Measurements from ENCODE around the gene KCNJ18.
"Not testable (repeated sequence)": the region's sequence is repeated elsewhere in the genome, so short reads cannot be mapped to it uniquely, and the experiment has no call there.

Gene KCNJ18

DNA sequence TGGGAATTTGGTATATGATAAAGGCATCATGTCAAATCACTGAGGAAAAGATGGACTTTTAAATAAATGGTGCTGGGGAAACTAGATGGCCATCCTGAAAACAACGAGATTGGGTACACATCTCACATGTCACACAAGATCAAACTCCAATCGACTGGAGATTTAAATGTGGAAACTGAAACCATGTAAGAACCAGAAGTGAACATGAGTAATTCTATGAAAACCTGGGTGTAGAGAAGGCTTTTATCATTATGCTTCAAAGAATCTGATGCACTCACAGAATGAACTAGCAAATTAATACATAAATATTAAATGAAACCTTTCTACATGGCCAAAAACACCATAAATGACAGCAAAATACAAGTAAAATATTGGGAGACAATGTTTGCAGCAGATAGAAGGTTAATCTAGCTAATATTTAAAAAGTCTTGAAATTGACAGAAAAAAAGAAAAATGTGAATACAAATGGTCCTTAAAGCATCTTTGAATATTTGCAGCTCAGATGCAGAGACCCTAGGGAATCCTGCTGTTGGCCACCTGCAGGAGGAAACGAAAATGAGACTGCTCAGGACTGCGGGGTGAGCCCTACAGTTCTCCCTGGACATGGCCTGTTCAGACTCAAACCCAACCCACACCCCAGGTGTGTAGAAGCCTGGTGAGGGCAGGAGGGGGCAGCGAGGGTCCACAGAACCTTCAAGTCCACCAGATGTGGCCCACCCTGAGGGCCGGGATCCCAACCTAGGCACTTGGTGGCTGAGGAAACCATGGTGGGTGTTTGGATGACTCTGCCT lies 32.1 kb downstream of the KCNJ18 start:
- DNase-seq (ENCODE audit: low spot score), result not testable (repeated sequence)

DNA sequence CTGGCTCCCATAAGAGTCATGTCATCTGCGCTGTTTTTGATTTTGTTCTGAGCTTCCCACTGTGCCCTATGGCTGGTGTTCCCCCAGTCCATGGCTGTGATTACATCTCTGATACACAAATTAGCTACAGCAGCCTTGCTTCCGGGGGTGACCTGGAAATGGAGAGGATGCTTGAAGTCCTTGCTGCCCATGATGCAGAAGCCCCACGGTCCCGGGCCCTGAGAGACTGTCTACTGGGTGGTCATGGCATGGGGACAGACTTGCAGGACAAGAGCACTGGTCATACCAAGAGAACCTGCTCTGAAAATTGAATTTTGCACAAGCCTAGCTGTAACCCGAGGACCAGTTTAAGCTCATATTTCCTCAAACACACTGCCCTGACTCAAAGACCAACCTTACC lies 38.8 kb downstream of the KCNJ18 start:
- not testable (repeated sequence) for DNase-seq (ENCODE audit: low spot score)

DNA sequence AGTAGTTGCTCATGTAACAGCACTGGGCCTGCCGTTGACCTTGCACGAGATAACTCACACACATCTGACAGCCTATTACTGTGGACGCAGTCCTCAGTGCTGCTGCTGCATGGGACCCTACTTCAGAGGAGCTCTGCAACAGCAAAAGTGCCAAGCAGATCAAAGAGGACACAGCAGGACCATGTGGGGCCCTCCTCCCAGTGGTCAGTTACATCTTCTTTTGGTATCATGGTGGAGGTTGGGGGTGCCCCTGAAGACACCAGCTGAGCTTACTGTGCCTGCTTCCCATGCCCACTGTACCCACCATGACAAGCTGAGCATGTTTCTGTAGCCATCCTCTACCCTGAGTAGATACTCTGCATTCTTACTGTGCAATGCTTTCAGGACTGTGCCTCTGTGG lies 41.6 kb downstream of the KCNJ18 start:
- DNase-seq (ENCODE audit: low spot score), result not testable (repeated sequence)

DNA sequence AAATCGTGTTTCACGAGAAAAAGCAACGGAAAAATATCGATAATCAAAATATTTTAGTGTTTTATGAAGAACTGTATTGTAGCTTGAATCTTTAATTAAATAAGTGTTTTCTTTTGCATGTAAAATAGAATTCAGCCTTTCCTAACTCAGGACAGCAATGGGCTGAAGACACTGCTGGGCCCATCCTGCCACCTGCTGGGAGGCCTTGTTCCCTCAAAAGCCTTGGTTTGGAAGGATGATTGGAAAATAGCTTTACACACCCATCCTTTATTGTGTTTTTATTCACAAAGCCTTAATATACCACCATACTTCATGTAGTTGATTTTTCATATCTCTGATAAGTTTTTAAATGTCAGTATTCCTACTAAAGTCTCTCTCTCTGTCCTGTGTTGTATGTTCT lies 43.5 kb downstream of the KCNJ18 start:
- not testable (repeated sequence) for DNase-seq (ENCODE audit: low spot score)

DNA sequence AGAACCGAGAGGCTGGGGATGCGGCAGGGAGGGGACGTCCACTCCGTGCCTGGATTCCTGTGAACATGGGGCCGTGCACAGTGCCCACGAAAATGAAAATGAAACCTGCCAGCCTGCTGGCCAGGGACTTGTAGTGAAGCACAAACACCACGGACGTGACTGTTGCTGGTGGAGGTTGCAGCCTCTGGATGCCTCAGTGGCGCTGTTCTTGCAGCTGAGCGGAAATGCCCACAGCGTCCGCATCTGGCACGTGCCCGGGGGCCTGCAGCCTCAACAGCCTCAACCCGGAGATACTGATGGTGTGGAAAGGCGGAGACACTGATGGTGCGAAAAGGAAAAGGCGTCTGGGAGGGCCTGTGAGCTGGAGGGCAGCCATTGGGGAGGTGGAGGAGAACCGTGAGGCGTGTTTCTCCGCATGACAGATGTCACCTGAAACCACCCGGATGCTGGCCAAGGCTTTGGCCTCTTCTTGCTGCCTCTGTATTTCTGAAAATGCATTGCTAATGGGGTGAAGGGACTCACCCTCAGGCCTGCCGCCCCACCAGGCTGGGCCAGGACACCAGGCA lies 44.8 kb downstream of the KCNJ18 start:
- not testable (repeated sequence) for DNase-seq (ENCODE audit: low spot score)

DNA sequence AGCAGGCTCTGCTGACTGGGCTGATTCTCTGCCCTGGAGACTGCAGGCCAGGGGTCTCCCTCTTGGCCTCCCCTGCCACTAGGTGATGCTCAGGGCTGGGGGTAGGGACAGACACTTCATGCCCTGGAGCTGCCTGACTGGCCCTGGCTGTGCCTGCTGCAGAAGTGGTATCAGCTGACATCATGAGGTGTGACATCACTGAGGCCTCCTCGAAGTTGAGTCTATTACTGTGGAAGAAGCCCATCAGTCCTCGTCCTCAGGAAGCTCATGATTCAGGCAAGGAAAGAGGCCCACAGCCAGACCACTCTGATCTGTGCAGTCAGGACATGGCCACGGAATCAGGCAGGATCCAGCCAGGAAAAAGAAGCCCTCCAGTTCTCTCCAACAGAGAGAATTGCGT lies 45.9 kb downstream of the KCNJ18 start:
- DNase-seq (ENCODE audit: low spot score), result not testable (repeated sequence)

DNA sequence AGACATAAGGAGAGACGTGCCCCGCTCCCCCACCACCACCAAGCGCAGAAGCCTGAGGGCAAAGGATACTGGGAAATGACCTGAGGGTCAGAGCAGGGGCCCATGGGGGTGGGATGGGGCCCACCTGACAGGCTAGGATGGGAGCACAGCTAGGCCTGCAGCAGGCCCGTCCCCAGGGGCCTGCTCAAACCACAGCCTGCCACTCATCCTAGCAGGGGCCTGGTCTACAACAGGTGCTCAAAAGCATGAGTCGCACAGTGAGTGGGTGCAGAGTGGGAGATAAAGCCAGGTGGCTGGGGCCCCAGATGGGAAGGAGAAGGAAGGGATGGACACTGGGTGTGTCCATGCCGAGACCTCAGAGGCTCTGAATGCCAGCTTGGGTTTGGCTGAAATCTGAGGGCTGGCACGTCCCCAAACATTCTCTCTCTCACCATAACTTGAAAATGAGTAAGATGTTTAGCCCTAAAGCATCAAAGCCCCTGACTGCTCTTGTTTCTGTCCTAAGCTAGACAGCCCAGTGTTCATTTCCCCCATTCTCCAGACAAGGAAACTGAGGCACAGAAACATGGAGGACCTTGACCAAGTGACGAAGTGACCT lies 46.7 kb downstream of the KCNJ18 start:
- not testable (repeated sequence) for DNase-seq (ENCODE audit: low spot score)

DNA sequence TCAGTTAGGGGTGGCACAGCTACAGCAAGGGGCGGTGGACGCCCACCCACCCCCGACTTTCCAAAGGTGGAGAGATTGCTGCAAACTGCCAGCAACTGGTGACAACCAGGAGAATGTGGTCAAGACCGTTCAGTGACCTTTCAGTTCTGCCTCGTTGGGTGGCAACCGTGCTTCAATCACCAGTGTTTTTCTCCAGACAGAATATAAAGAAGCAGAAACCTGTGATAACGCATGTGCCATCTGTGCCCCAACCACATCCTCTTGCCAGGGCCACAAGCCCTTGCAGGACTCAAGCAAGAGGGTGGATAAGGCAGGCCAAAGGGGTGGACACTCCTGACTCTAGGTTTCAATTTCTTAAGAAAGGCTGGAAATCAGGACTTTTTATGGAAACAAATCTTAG lies 47.2 kb downstream of the KCNJ18 start:
- DNase-seq (ENCODE audit: low spot score), result not testable (repeated sequence)

DNA sequence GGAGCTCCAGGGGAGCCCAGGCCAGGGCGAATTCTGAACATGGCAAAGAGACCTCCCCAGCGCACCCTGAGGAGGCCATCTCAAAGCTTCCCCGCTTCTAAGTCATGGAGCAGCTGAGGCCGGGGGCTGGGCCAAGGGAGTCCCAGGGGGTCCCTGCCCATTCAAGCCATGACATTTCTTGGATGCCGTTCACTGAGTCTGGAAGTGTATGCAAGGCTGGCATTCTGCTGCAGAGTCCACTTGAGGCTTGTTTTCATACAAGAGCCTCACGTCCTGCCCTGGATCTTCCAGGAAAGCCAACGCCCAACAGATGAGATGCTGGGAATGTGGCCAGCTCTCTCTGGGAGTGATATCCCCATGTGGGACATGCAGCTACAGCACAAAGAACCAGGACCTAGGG lies 48.5 kb downstream of the KCNJ18 start:
- not testable (repeated sequence) for DNase-seq (ENCODE audit: low spot score)

DNA sequence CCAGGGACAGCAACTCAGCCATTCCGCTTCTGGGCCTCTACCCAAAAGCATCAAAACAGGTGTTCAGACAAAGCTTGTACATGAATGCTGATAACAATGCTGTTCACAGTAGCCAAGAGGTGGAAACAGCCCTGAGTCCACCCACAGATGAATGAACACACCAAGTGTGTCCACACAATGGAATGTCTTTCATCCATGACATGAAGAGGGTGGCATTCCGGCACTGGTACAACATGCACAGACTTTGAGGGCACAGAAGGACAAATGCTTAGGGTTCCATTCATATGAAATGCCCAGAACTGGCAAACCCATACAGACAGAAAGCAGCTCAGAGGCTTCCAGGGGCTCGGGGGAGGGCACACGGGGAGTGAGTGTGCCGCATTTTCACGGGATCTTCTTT lies 49.2 kb downstream of the KCNJ18 start:
- not testable (repeated sequence) for DNase-seq (ENCODE audit: low spot score)

DNA sequence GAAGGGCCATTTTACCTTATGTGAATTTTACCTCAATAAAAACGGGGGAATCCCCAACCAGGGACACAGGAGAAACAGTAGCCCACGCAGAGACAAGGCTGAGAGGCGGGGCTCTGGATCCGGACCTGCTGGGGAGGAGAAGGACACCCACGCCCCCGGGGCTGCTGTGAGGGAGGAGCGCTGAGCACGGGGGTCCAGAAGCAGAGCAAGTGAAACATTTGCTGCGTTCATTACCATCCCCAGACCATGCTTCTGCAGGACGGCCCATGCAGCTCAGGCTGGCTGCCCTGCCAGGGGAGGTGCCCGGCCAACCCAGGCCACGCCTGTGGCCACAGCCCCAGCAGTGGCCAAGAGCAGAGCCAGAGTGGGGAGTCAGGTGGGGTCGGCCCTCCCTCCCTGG lies 50.0 kb downstream of the KCNJ18 start:
- no peak for DNase-seq (ENCODE audit: low spot score)

DNA sequence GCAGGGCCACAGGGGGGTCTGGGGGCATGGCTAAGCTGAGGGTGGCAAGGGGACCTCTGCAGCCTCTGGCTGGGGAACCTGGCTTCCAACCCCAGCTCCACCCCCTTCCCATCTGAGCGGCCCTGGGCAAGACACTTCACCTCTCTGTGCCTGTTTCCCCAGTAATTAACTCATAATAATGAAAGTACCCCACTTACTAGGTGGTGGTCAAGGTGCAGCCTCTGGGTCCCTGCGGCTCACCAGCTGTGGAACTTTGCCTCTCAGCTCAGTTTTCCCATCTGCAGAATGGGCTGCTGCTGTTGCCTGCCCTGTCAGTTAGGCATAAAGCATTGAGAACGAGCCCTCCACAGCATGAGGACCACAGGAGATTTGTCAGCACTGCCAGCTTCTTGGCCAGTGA lies 51.8 kb downstream of the KCNJ18 start:
- DNase-seq (ENCODE audit: low spot score), result not testable (repeated sequence)

DNA sequence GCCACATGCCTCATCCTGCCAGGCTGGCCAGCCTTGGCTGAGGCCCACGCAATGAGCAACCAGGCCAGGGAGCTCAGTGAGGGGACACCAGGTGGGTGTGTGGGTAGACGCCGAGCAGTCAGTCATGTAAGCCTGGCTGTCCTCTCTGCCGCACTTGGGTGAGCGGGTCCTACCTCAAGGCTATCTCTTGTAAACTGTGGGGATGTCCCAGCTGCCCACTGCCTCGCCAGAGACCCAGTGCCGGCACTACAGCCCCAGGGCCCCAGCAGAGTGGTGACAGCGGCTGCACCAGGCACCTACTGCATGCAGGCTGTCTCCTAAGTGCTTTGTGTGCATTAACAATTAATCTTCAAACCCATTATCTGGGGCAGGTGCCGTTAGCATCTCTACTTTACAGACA lies 52.3 kb downstream of the KCNJ18 start:
- not testable (repeated sequence) for DNase-seq (ENCODE audit: low spot score)

DNA sequence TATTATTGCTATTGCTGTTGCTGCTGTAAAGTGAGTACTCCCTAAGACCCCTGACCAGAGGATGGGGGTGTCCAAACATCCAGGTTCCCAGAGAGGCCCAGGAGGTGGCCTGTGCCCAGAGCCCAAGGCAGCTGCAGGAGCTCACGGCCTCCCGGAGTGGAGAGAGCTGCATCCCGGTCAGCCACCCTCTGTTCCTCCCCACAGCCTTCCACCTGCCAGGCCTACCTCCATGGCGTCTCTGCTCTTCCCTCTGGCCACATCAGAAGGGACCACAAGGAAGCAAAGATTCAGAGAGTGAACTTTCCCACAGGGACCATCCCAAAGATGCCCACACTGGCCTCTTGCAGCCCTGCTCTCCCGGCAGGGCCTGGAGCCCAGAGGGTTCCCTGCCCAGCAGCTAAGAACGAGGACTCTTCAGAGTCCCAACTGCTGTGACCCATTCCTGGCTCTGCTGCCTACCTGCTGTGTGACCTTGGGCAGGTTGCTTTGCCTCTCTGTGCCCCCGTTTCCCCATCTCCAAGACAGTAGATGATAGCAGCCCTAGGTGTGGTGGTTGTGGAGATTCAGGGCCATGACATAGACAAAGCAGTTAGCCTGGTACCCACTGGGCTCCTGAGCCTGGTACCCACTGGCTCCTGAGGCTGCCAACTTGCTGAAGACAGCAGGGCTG lies 53.2 kb downstream of the KCNJ18 start:
- DNase-seq (ENCODE audit: low spot score), result not testable (repeated sequence)

DNA sequence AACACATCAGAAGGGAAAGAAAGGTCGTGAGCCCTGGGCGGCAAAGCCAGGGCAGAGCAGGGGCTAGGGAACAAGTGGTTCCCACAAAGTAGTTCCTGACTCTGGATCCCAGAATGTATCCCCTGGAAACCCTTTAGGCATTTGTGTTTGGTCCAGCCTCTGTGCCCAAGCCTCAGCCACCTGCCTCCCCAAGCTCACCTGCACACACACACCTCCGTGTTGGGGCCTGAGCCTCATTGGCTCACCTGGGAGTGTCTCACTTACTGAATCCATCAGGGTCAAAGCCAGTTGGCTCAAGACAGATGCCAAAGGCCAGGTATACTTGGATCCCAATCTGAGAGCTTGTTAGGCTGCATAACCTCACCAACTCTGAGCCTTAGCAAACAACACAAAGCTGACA lies 54.1 kb downstream of the KCNJ18 start:
- not testable (repeated sequence) for DNase-seq (ENCODE audit: low spot score)

DNA sequence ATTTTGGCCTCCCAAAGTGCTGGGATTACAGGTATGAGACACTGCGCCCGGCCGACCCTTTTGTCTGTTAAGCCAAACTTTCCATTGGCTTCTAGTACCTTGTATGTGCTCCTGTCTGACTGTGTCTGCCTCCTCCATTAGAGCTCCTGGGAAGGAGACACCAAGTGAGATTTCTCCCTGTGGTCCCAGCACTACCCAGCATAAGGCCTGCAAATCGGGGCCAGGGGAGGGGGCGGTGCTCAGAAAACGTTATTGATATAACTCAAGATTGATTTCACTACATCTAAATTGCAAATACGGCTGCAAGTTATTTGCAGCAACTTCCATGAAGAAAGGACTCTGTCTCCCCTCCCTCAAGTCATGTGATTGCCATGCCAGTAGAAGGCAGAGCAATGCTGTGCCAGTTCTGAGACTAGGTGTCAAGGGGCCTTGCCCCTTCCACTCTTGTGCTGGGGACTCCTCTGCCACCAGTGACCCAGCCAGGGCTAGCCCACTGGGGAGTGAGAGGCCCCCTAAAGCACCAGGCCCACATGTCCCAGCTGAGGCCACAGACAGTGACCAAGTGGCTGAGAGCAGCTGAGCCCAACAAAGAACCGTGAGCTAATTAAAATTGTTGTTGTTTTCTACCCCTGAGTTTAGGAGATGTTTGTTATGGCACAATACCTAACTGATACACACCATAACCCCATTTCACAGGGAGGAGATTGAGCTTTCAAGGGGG lies 55.0 kb downstream of the KCNJ18 start:
- DNase-seq (ENCODE audit: low spot score), result not testable (repeated sequence)

DNA sequence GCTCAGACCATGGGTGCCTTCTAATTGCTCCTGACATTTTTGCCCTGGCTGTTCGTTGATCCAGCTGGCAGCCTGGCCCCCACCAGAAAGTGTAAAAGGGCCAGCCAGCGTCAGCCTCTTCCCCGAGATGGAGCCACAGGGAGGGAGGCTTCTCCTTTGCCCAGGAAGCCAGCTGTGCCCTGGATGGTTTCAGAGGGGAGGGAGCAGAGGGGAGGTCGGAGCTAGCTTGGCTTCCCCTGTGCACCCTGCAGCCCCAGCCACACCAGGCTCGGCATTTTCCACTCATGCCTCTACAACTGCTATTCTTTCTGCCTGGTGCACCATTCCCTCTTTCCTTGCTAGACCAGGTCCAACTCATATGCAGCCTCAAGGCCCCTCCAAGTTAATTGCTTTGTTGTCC lies 56.4 kb downstream of the KCNJ18 start:
- DNase-seq (ENCODE audit: low spot score), result not testable (repeated sequence)

DNA sequence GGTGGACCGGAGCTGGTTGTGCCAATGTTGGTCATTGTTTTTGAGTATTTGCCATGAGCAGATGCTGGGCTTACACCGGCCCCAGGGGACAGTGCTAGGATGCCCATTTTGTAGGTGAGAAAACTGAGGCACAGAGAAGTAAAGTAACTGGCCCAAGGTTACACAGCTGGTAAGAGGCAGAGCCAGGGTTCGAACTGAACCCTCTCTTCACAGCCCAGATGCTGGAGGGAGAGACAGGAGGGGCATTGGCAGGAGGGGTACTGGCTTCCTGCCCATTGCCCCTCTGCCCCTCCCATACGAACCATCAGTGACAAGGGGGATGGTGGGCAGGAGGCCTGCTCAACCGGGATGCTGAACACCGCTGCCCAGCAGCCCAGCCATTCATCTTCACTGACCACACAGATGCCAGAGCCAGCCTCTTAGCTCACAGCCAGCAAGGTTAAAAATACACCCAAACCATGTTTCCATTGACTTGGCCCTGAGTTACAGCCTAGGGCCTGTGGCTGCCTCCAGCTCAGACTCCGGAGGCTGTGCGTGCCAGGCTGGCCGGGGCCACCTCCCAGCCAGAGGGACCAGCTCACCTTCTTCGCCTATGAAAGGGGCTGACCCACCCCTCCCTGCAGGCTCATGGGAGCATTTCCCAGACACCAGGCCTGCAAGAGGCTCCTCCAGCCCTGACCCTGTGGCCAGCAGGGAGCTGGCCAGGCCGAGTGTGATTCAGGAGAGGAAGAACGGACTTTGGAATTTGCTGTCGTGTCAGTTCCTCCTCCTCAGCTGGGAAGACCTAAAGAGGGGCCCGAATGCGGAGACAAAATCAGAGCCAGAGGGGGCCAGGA lies 57.6 kb downstream of the KCNJ18 start:
- DNase-seq (ENCODE audit: low spot score), result not testable (repeated sequence)

DNA sequence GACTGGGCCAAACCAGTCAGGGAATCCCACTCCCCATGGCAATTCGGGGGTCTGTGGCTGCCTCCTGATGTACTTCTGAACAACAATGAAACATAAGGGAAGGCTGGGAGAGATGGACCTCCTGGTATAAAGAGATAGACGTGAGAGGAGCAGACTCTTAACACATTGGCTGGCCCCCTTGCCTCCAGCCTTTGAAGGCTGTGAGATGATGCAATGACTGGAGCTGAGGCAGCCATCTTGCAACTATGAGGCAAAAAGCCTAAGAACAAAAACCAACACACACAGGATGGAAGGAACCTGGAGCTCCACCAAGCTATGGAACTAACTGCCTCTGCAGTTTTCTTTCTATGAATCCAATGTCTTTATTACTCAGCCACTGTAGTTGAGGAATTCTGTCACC lies 58.8 kb downstream of the KCNJ18 start:
- DNase-seq (ENCODE audit: low spot score), result not testable (repeated sequence)
